Middle frontal gyrus (tissue), 1 donor: ENCODE data around the gene PROB1.

Experiments used
- DNase-seq: peaks from one replicate; pipeline ENCODE4 v3.0.0-alpha.2; 2015; ENCODE audit warnings: low spot score; ENCODE audit errors: extremely low spot score

Gene PROB1

GRCh38 chr5:139341689-139342422 is 53.0 kb downstream of the PROB1 start, which contains the start of gene PAIP2:
TSS of gene PAIP2 (plus strand) at chr5:139341854. CDS start at chr5:139363785, 21,931 bp downstream.
- DNase-seq, result peak; percentile 93

GRCh38 chr5:139341187-139341688 is 53.7 kb downstream of the PROB1 start:
- no peak for DNase-seq
